CMK (cell line): Measurements from ENCODE around the gene SMC4.
"Not testable (repeated sequence)": the region's sequence is repeated elsewhere in the genome, so short reads cannot be mapped to it uniquely, and the experiment has no call there.

Experiments used
- DNase-seq: peaks from one replicate; pipeline ENCODE4 v3.0.0-alpha.2; 2010; ENCODE audit warnings: low read depth

SMC4 gene

GRCh38 chr3:160446522-160447056, 47.1 kb downstream of the SMC4 start:
- no peak for DNase-seq

GRCh38 chr3:160447544-160447943, 48.1 kb downstream of the SMC4 start:
- DNase-seq = no peak

GRCh38 chr3:160448845-160449635, 49.6 kb downstream of the SMC4 start:
- no peak for DNase-seq

GRCh38 chr3:160449636-160450598, 50.5 kb downstream of the SMC4 start, which contains the start of gene TRIM59:
TRIM59 (minus strand) TSS chr3:160449786; CDS start chr3:160439183, 10,603 bp downstream.
- DNase-seq = peak; percentile 46

- no peak for DNase-seq
Measured at GRCh38 chr3:160450846-160451245, 51.4 kb downstream of the SMC4 start.

- DNase-seq = no peak
Measured at GRCh38 chr3:160451602-160452001, 52.2 kb downstream of the SMC4 start.

GRCh38 chr3:160452251-160452650, 52.8 kb downstream of the SMC4 start:
- DNase-seq = not testable (repeated sequence)

GRCh38 chr3:160454995-160455394, 55.5 kb downstream of the SMC4 start:
- DNase-seq = no peak

- DNase-seq = no peak
Measured at GRCh38 chr3:160455846-160456245, 56.4 kb downstream of the SMC4 start.

GRCh38 chr3:160458151-160458550, 58.7 kb downstream of the SMC4 start:
- no peak for DNase-seq

- no peak for DNase-seq
Measured at GRCh38 chr3:160459450-160459970, 60.1 kb downstream of the SMC4 start.

GRCh38 chr3:160460033-160460432, 60.6 kb downstream of the SMC4 start:
- DNase-seq = no peak

GRCh38 chr3:160464321-160464720, 64.9 kb downstream of the SMC4 start:
- DNase-seq = no peak

- DNase-seq = no peak
Measured at GRCh38 chr3:160464971-160465370, 65.5 kb downstream of the SMC4 start.

GRCh38 chr3:160470181-160470580, 70.7 kb downstream of the SMC4 start:
- no peak for DNase-seq

- no peak for DNase-seq
Measured at GRCh38 chr3:160471892-160472291, 72.4 kb downstream of the SMC4 start.

- no peak for DNase-seq
Measured at GRCh38 chr3:160472344-160472743, 72.9 kb downstream of the SMC4 start.

GRCh38 chr3:160473221-160473620, 73.8 kb downstream of the SMC4 start:
- no peak for DNase-seq

GRCh38 chr3:160473978-160474377, 74.5 kb downstream of the SMC4 start:
- no peak for DNase-seq

- DNase-seq = no peak
Measured at GRCh38 chr3:160474416-160474838, 75.0 kb downstream of the SMC4 start.

- no peak for DNase-seq
Measured at GRCh38 chr3:160475153-160475552, 75.7 kb downstream of the SMC4 start.

GRCh38 chr3:160475884-160476283, 76.4 kb downstream of the SMC4 start:
- no peak for DNase-seq
